SK-N-SH treated with all-trans-retinoic acid at 6 μM for 48 hours (cell line): ENCODE results near the gene CDC25C.

Experiments
- ATAC-seq: fragments of 200-7000 bp; cut with Tn5 transposase; 3 replicates; pipeline ENCODE4 v1.9.1; 2020; ENCODE audit warnings: mild to moderate bottlenecking, moderate library complexity
- ARNTL ChIP-seq: fragments of 450-650 bp; formaldehyde crosslinking; IDR thresholded peaks from 2 replicates; pipeline ENCODE4 v1.5.0; 2020; ENCODE audit warnings: low read depth, mild to moderate bottlenecking, moderate library complexity, borderline replicate concordance
- BACH2 ChIP-seq: fragments of 250-450 bp; sonication (Bioruptor Pico); IDR thresholded peaks from 2 replicates; pipeline ENCODE4 v1.9.0; 2021; ENCODE audit warnings: mild to moderate bottlenecking, borderline replicate concordance
- CREB5 ChIP-seq: fragments of 250-450 bp; sonication (Bioruptor Pico); IDR thresholded peaks from 2 replicates; pipeline ENCODE4 v1.5.1; 2020; ENCODE audit warnings: low read depth, mild to moderate bottlenecking, moderate library complexity
- CSDC2 ChIP-seq: fragments of 250-450 bp; sonication (Bioruptor Pico); IDR thresholded peaks from 2 replicates; pipeline ENCODE4 v1.5.0; 2020; ENCODE audit warnings: mild to moderate bottlenecking, moderate library complexity
- CSRNP3 ChIP-seq: fragments of 250-450 bp; sonication (Bioruptor Pico); IDR thresholded peaks from 2 replicates; pipeline ENCODE4 v1.5.1; 2021; ENCODE audit warnings: mild to moderate bottlenecking, moderate library complexity
- ESRRG ChIP-seq: fragments of 250-450 bp; sonication (Bioruptor Pico); IDR thresholded peaks from 2 replicates; pipeline ENCODE4 v1.6.1; 2021; ENCODE audit warnings: mild to moderate bottlenecking
- GLIS3 ChIP-seq: fragments of 250-450 bp; sonication (Bioruptor Pico); IDR thresholded peaks from 2 replicates; pipeline ENCODE4 v1.5.0; 2020; ENCODE audit warnings: mild to moderate bottlenecking, moderate library complexity
- ISL1 ChIP-seq: fragments of 250-450 bp; sonication (Bioruptor Pico); IDR thresholded peaks from 2 replicates; pipeline ENCODE4 v2.1.2; 2022; ENCODE audit warnings: mild to moderate bottlenecking, moderate library complexity
- OSR1 ChIP-seq: fragments of 250-450 bp; sonication (Bioruptor Pico); IDR thresholded peaks from 2 replicates; pipeline ENCODE4 v1.8.0; 2022; ENCODE audit warnings: moderate library complexity, mild to moderate bottlenecking, inconsistent platforms
- POU6F1 ChIP-seq: fragments of 250-450 bp; sonication (Bioruptor Pico); IDR thresholded peaks from 2 replicates; pipeline ENCODE4 v1.8.0; 2021; ENCODE audit warnings: low read depth, mild to moderate bottlenecking, moderate library complexity, borderline replicate concordance
- PPARA ChIP-seq: fragments of 250-450 bp; sonication (Bioruptor Pico); IDR thresholded peaks from 2 replicates; pipeline ENCODE4 v1.5.0; 2020; ENCODE audit warnings: mild to moderate bottlenecking, borderline replicate concordance
- RARB ChIP-seq: fragments of 250-450 bp; sonication (Bioruptor Pico); IDR thresholded peaks from 2 replicates; pipeline ENCODE4 v1.8.0; 2021; ENCODE audit warnings: mild to moderate bottlenecking, moderate library complexity
- SNAI2 ChIP-seq: fragments of 250-450 bp; sonication (Bioruptor Pico); IDR thresholded peaks from 2 replicates; pipeline ENCODE4 v1.5.0; 2020; ENCODE audit warnings: mild to moderate bottlenecking, moderate library complexity
- TCF4 ChIP-seq: fragments of 250-450 bp; sonication (Bioruptor Pico); IDR thresholded peaks from 2 replicates; pipeline ENCODE4 v1.8.0; 2021; ENCODE audit warnings: mild to moderate bottlenecking, moderate library complexity, borderline replicate concordance
- TOX ChIP-seq: fragments of 250-450 bp; sonication (Bioruptor Pico); IDR thresholded peaks from 2 replicates; pipeline ENCODE4 v1.8.0; 2021; ENCODE audit warnings: mild to moderate bottlenecking, moderate library complexity, borderline replicate concordance
- TSHZ2 ChIP-seq: fragments of 250-450 bp; sonication (Bioruptor Pico); IDR thresholded peaks from 2 replicates; pipeline ENCODE4 v1.5.0; 2020; ENCODE audit warnings: mild to moderate bottlenecking, moderate library complexity
- ZC3H10 ChIP-seq: fragments of 250-450 bp; sonication (Bioruptor Pico); IDR thresholded peaks from 2 replicates; pipeline ENCODE4 v1.5.1; 2021; ENCODE audit warnings: mild to moderate bottlenecking, moderate library complexity
- ZFP3 ChIP-seq: fragments of 250-450 bp; sonication (Bioruptor Pico); IDR thresholded peaks from 2 replicates; pipeline ENCODE4 v1.5.0; 2020; ENCODE audit warnings: mild to moderate bottlenecking, moderate library complexity
- ZFP30 ChIP-seq: fragments of 450-650 bp; formaldehyde crosslinking; IDR thresholded peaks from 2 replicates; pipeline ENCODE4 v1.5.0; 2022; ENCODE audit warnings: mild to moderate bottlenecking, moderate library complexity
- ZNF565 ChIP-seq: fragments of 450-650 bp; formaldehyde crosslinking; conservative IDR thresholded peaks from 2 replicates; pipeline ENCODE4 v1.5.0; 2020; ENCODE audit warnings: low read depth, mild to moderate bottlenecking, moderate library complexity
- ZNF8 ChIP-seq: fragments of 450-650 bp; formaldehyde crosslinking; IDR thresholded peaks from 2 replicates; pipeline ENCODE4 v1.5.0; 2020; ENCODE audit warnings: mild to moderate bottlenecking, moderate library complexity

The CDC25C gene

GRCh38 chr5:138316355-138316754 lies 15.2 kb downstream of the CDC25C start:
- ATAC-seq, result no peak
- TF ChIP-seq TOX (CRISPR knock-in tag), result no peak
- no peak for TF ChIP-seq ESRRG (CRISPR knock-in tag)
- TF ChIP-seq OSR1 (CRISPR knock-in tag), result no peak
- TF ChIP-seq ARNTL, result no peak
- TF ChIP-seq PPARA (CRISPR knock-in tag), result no peak
- no peak for TF ChIP-seq ZFP3
- TF ChIP-seq ZNF8 (CRISPR knock-in tag), result no peak
- no peak for TF ChIP-seq CSDC2 (CRISPR knock-in tag)
- TF ChIP-seq BACH2 (CRISPR knock-in tag), result no peak
- no peak for TF ChIP-seq TSHZ2
- TF ChIP-seq RARB (CRISPR knock-in tag), result no peak
- TF ChIP-seq POU6F1, result no peak
- TF ChIP-seq ZC3H10 (CRISPR knock-in tag), result no peak
- no peak for TF ChIP-seq ZFP30 (CRISPR knock-in tag)
- TF ChIP-seq ISL1 (CRISPR knock-in tag), result no peak
- no peak for TF ChIP-seq GLIS3 (CRISPR knock-in tag)

GRCh38 chr5:138315751-138316278 lies 15.8 kb downstream of the CDC25C start:
- TF ChIP-seq CSDC2 (CRISPR knock-in tag), result no peak
- no peak for TF ChIP-seq ISL1 (CRISPR knock-in tag)
- TF ChIP-seq CSRNP3, result no peak
- no peak for TF ChIP-seq CREB5
- no peak for TF ChIP-seq ZNF8 (CRISPR knock-in tag)
- TF ChIP-seq POU6F1, result no peak
- no peak for TF ChIP-seq SNAI2
- ATAC-seq, result no peak

- ATAC-seq, result no peak
- TF ChIP-seq CSRNP3, result no peak
- TF ChIP-seq ZNF565 (CRISPR knock-in tag), result no peak
- TF ChIP-seq CREB5, result no peak
- no peak for TF ChIP-seq BACH2 (CRISPR knock-in tag)
- TF ChIP-seq TCF4 (CRISPR knock-in tag), result no peak
- TF ChIP-seq POU6F1, result no peak
- TF ChIP-seq ZFP30 (CRISPR knock-in tag), result no peak
- TF ChIP-seq ARNTL, result no peak
- TF ChIP-seq GLIS3 (CRISPR knock-in tag), result no peak
- TF ChIP-seq RARB (CRISPR knock-in tag), result no peak
- no peak for TF ChIP-seq SNAI2
These were observed 25.8 kb downstream of the CDC25C start for GRCh38 chr5:138305797-138306196.
